Lung (tissue), 12 donors: Measurements from ENCODE around the gene GRIN2A. TPM values are rescaled to one million over a fixed set of nuclear protein-coding genes. Genes with fewer than 3 reads are reported as not detected.

Experiments used
- ATAC-seq: fragments of 200-7000 bp; cut with Tn5 transposase; one replicate; pipeline ENCODE4 v1.9.1; 2020; ENCODE audit warnings: moderate number of reproducible peaks; ENCODE audit not compliant: insufficient read depth, low FRiP score
- DNase-seq, 3 donors: peaks; one replicate each; pipeline ENCODE4 v3.0.0-alpha.2; 2013 to 2017
- H3K27ac ChIP-seq, 2 donors: one replicate each; pipeline ENCODE4 v1.5.1; 2013; ENCODE audit warnings: mild to moderate bottlenecking in 2 of 2, moderate library complexity in 2 of 2, control low read depth in 1 of 2, inconsistent platforms in 1 of 2, low read depth in 1 of 2, low read length in 1 of 2
- H3K27me3 ChIP-seq, 3 donors: one replicate each; pipeline ENCODE4 v1.5.1; 2013; ENCODE audit warnings: low read length in 2 of 3; ENCODE audit not compliant: control insufficient read depth in 3 of 3, insufficient read depth in 3 of 3
- H3K36me3 ChIP-seq, 4 donors: one replicate each; pipeline ENCODE4 v1.5.1; 2013; ENCODE audit warnings: low read length in 4 of 4, mild to moderate bottlenecking in 1 of 4, moderate library complexity in 1 of 4; ENCODE audit not compliant: control insufficient read depth in 4 of 4, insufficient read depth in 4 of 4
- H3K4me1 ChIP-seq, 5 donors: one replicate each; pipeline ENCODE4 v1.5.1; 2013; ENCODE audit warnings: low read length in 5 of 5, mild to moderate bottlenecking in 2 of 5, moderate library complexity in 1 of 5; ENCODE audit not compliant: control insufficient read depth in 5 of 5, insufficient read depth in 5 of 5
- H3K4me3 ChIP-seq: one replicate; pipeline ENCODE4 v1.5.1; 2013; ENCODE audit warnings: mild to moderate bottlenecking, control low read depth, moderate library complexity
- H3K9ac ChIP-seq, 2 donors: one replicate each; pipeline ENCODE4 v1.5.1; 2013; ENCODE audit warnings: low read length in 2 of 2, control low read depth in 1 of 2; ENCODE audit not compliant: insufficient read depth in 1 of 2
- H3K9me3 ChIP-seq, 4 donors: one replicate each; pipeline ENCODE4 v1.5.1; 2013; ENCODE audit warnings: low read length in 3 of 4, mild to moderate bottlenecking in 1 of 4, moderate library complexity in 1 of 4; ENCODE audit not compliant: control insufficient read depth in 4 of 4, insufficient read depth in 3 of 4
- WGBS, 2 donors: extraction: QIAGEN DNeasy Blood & Tissue Kit; methylation state at CpG; one replicate each; pipeline ENCODE4 v1.1.7; 2013; 5-methylcytosine and 5-hydroxymethylcytosine counted together
- polyA plus RNA-seq, 2 donors: library from polyadenylated mRNA; stranded (reverse); fragments of 200-250 nt; gene quantifications; one replicate each; pipeline ENCODE4 v1.2.1, GENCODE V29; 2013
- total RNA-seq, 2 donors: library from RNA; depleted of rRNA in 1 of 2; stranded (reverse); fragments of >200 nt in 1 of 2; gene quantifications; one replicate each; pipeline ENCODE4 v1.2.1, GENCODE V29; 2014 to 2021
- TF ChIP-seq, protein P1 (sequence below): IDR thresholded peaks from 2 replicates; pipeline ENCODE4 v1.5.1; 2012; ENCODE audit warnings: mild to moderate bottlenecking; ENCODE audit errors: control extremely low read depth, extremely low read depth
- donor health status: control.
- donor health status: control.
- donor health status: Bipolar disorder and iron deficiency.
- donor health status: healthy.
- donor health status: DM: yes; HTN: yes; CAD: no.

GRIN2A gene
- total and polyA plus RNA-seq, 4 donors = 0.02 to 0.37 (median 0.10) TPM

DNA sequence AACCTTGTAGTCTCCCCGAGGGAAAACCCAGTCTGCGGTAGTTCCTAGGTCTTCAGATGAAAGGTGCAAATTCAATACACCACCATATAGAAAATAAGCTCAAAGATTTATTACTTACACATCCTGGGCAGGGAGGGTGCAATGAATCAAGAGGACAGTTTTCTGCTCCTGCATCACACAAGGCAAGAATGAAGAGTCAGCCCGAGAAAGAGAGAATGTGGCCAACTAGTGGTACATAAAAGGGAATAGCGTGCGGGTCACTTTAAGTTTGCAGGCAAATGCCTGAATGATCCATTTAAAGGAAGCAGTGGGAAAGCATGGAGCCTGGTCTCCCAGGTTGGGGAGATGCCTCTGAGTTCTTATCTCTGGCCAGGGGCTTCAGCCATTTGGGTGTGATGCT is 403.4 kb downstream of the GRIN2A start:
- 85% methylated on average over 5 of the region's 5 CpGs for WGBS, 2 donors
- Histone ChIP-seq H3K4me1 (no peaks in the 10 kb centered on the region), H3K4me3 (no peak overlapping the region), H3K9ac (no peak overlapping the region), H3K36me3 (no peaks in the 10 kb centered on the region), H3K27me3 (no peaks in the 10 kb centered on the region), H3K27ac (no peak overlapping the region), H3K9me3 (peaks cover 0 to 5% (median 0%) of the 10 kb centered on the region in 4 donors)
- ATAC-seq = no peak
- no peak for DNase-seq
- TF ChIP-seq, protein P1, sequence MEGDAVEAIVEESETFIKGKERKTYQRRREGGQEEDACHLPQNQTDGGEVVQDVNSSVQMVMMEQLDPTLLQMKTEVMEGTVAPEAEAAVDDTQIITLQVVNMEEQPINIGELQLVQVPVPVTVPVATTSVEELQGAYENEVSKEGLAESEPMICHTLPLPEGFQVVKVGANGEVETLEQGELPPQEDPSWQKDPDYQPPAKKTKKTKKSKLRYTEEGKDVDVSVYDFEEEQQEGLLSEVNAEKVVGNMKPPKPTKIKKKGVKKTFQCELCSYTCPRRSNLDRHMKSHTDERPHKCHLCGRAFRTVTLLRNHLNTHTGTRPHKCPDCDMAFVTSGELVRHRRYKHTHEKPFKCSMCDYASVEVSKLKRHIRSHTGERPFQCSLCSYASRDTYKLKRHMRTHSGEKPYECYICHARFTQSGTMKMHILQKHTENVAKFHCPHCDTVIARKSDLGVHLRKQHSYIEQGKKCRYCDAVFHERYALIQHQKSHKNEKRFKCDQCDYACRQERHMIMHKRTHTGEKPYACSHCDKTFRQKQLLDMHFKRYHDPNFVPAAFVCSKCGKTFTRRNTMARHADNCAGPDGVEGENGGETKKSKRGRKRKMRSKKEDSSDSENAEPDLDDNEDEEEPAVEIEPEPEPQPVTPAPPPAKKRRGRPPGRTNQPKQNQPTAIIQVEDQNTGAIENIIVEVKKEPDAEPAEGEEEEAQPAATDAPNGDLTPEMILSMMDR = no peak

- TF ChIP-seq, protein P1 = no peak
- Histone ChIP-seq H3K4me1 (no peaks in the 10 kb centered on the region), H3K9me3 (peaks cover 0 to 5% (median 0%) of the 10 kb centered on the region in 4 donors), H3K27ac (no peak overlapping the region), H3K27me3 (no peaks in the 10 kb centered on the region), H3K36me3 (no peaks in the 10 kb centered on the region), H3K4me3 (no peak overlapping the region), H3K9ac (no peak overlapping the region)
- 68 to 75% methylated on average over 5 of the region's 5 CpGs for WGBS, 2 donors
- ATAC-seq (no peak), DNase-seq (peak in 1 of 3 donors; percentile 4)
Observed at GRCh38 chr16:9775998-9776397, 406.2 kb downstream of the GRIN2A start.

GRCh38 chr16:9773289-9773688 is 408.9 kb downstream of the GRIN2A start:
- TF ChIP-seq, protein P1 = no peak
- Histone ChIP-seq H3K4me1 (no peaks in the 10 kb centered on the region), H3K36me3 (no peaks in the 10 kb centered on the region), H3K9me3 (peaks cover 0 to 5% (median 0%) of the 10 kb centered on the region in 4 donors), H3K9ac (no peak overlapping the region), H3K27ac (no peak overlapping the region), H3K27me3 (no peaks in the 10 kb centered on the region), H3K4me3 (no peak overlapping the region)
- DNase-seq = no peak
- no peak for ATAC-seq
- 68 to 76% methylated on average over 4 of the region's 4 CpGs for WGBS, 2 donors

- Histone ChIP-seq H3K9me3 (peaks cover 0 to 5% (median 0%) of the 10 kb centered on the region in 4 donors), H3K4me1 (no peaks in the 10 kb centered on the region), H3K36me3 (no peaks in the 10 kb centered on the region), H3K27me3 (no peaks in the 10 kb centered on the region), H3K9ac (no peak overlapping the region), H3K27ac (no peak overlapping the region), H3K4me3 (no peak overlapping the region)
- ATAC-seq = no peak
- DNase-seq = no peak
- TF ChIP-seq, protein P1 = no peak
- 77 to 86% methylated on average over 9 of the region's 9 CpGs for WGBS, 2 donors
Observed at GRCh38 chr16:9772526-9773225, 409.6 kb downstream of the GRIN2A start.
